HG02870 (cell line): ENCODE results near the gene POU1F1.
"Not testable (repeated sequence)": the region's sequence is repeated elsewhere in the genome, so short reads cannot be mapped to it uniquely, and the experiment has no call there.

ENCODE experiments used
- ATAC-seq: cut with Tn5 transposase; IDR thresholded peaks from one replicate; pipeline ENCODE4 v1.9.1; 2021; ENCODE audit warnings: mild to moderate bottlenecking, moderate library complexity; ENCODE audit not compliant: unreplicated experiment

Gene POU1F1, protein sequence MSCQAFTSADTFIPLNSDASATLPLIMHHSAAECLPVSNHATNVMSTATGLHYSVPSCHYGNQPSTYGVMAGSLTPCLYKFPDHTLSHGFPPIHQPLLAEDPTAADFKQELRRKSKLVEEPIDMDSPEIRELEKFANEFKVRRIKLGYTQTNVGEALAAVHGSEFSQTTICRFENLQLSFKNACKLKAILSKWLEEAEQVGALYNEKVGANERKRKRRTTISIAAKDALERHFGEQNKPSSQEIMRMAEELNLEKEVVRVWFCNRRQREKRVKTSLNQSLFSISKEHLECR

DNA sequence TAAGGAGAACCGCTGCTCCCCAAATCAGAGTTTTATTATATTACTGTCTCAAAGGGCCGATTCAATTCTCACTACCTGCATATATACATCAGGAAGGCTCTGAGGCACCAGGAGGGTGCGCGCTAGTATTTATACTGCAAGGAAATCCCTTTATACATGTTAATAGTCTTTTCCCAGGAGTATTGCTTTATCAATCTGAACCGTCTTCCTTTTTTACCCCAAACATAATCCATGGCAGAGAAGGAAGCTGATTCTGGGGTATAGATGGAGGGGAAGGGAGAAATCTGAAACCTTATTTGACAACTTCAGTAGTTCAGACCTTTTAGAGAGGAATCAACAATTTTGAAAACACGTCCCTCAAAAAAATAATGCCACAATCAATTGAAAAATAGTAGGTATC, at the start of gene POU1F1:
TSS of gene POU1F1 (minus strand) at position 101 of the 400 bp plus-strand sequence. CDS start 122 bp downstream, outside the sequence.
- no peak for ATAC-seq

DNA sequence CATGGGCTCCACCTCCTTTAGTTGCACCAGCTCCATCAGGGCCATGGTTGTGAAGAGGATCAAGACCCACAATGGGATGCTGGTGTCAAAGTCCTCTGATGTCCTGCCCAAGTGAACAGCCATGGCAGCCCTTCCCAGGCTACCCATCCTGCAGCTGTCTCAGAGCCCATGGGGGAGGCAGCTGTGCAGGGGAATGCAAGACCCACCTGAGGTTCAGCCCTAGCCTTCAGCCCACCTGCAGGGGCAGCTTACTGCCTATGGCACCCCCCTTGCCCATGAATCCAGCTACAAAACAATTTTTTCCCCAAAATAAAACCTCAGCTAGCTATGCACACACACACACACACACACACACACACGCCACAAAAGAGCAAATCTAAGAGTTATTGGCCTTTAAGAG, 48.2 kb upstream of the POU1F1 start:
- ATAC-seq = no peak

DNA sequence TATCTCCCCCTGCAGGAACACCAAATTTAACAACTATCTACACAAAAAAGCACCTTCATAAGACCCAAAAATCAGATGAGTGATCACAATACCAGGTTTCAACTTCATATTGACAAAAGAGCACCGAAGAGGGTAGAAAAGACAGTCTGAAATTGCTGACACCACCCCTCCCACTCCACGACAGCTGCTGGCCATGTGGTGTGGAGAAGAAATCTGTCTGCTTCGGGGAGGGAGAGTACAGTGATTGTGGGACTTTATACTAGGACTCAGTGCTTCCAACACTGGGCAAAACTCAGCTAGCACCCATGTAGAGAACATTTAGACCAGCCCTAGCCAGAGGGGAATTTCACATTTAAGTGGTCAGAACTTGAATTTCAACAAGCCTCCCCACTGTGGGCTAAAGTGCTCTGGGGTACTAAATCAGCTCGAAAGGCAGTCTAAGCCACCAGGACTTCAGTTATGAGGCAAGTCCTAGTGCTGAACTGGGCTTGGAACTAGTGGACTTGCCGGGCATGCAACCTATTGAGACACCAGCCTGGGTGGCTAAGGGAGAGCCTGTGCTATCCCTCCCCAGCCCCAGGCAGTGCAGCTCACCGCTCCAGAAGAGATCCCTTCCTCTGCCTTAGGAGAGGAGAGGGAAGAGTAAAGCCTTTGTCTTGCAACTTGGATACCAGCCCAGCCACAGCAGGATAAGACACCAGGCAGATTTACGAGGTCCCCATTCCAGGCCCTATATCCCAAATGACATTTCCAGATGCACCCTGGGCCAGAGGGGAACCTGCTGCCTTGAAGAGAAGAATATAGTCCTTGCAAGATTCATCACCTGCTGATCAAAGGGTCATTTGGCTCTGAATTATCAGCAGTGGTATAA, 44.6 kb upstream of the POU1F1 start:
- no peak for ATAC-seq

DNA sequence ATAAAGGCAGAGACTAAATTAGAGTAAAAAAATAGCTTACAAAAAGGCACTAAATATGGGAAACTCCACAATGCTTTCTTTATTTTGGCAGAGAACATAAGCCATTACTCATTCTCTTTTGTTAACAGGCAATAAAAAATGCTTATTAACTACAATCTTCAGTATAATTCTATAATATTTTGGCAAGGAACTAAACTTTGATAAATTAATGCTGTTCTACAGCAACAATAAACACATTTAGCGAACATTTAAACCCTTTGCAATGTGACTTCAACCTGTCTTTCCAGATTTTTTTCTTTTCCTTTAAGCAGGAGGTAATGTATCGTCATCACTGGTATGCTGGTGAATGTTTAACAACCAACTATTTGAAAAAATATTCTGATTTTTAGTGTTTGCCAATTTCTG, 42.2 kb upstream of the POU1F1 start:
- ATAC-seq = no peak

DNA sequence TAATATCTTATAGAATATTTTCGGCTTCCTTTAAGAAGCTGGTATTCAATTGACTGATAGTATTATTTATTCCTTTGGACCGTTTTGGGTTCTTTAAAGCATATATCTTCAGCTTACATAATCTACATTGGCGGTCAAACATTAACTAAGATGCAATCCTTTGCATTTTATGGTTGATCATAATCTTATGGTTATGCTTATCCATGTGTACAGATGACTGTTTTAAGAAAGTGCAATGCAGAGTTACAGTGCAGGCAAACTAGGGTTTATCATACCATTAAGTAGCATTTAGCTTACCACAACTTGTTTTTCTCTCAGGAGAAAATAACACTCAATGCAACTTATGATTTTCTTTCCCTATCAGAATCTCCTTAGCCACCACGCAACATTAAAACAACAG, 41.4 kb upstream of the POU1F1 start:
- no peak for ATAC-seq

DNA sequence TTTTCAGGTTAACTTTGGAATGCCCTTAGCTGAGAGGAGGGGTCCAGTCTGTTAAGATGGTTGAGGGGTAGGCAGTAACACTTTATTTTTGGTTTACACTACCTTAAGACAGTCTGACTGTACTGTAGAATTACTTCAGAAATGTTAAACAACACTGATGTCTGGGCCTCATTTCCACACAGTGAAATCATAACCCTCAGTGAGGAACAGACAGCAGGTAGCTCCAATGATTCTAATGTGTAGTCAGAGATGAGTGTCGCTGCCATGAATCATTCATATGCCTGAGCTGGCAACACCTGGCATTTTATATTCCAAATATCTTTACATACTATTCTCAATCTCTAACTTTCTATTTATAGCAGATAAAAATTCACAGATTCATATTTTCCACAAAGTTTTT, 37.3 kb upstream of the POU1F1 start:
- no peak for ATAC-seq

DNA sequence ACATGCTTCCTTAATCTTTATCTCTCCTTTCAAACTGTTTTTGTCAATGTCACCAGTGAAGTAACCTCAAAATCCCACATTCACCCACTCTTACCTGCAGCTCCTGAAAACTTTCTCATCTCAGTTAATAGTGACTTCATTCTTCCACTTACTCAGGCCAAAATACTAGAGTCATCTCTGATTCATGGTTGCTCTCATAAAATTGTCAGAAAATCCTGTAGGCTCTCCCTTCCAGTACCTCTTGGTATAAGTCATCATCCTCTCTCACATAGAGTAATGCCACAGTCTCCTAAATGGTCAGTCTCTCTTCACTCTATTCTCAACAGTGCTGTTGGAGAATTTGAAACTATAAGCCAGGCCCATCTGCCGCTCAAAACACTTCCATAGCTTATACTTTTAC, 34.9 kb upstream of the POU1F1 start:
- no peak for ATAC-seq

DNA sequence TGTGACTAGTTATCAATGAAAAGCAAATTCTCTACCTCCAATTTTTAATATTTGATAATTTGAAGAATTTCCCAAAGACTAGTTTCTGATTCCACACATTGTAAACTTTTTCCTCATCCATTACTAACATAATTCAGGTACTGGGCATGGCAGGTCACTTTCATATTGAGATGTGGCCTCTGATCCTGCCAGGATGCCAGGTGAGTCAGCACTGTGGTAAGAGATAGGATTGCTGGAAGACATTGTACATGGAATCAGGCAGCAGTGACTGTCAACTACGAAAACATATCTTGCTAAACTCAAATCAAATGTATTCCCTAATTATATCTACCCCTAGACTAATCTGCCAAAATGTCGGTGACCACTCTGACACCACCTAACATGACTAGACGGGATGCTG, 33.2 kb upstream of the POU1F1 start:
- ATAC-seq = no peak

DNA sequence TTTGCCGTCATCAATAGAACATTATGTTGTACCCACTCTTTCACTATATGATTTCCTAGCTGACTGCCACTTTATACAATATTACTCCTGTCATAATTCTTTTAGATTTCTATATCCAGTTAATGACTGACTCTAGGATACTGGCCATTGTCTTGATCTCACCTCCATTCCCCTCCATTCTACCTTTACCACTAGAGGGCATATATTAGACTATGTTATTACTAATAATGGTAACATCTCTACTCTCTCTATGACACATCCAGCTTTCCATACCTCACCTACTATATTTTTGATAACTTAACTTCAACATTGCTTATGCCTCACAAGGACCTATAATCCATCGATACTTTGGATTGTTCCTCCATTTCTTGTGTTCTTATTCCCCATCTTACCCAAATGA, 31.4 kb upstream of the POU1F1 start:
- ATAC-seq = peak; percentile 90

DNA sequence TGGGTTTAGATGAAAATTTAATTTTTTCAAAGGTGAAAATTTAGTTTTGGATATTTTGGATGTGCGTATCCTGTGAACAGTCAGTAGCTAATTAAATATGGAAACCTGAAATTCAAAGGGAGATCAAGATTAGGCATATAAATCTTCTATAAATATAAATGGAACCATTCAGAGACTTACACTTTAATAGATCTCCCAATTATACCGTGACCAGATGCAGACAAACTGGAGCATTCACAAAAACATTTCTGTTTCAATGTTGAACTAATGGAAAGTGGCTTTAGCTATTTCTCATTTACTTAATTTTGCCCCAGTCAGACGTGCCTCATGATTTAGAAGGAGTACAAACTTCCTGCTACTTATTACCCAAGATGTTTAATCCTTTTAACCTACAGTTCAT, 29.1 kb upstream of the POU1F1 start:
- ATAC-seq = no peak

DNA sequence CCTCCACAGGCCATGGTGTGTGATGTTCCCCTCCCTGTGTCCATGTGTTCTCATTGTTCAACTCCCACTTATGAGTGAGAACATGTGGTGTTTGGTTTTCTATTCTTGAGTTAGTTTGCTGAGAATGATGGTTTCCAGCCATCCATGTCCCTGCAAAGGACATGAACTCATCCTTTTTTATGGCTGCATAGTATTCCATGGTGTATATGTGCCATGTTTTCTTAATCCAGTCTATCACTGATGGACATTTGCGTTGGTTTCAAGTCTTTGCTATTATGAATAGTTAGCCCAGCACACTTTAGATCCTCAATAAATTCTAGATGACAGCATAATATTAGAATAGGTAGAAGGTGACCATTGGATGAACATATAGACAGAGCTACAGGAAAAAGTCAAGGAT, 28.6 kb upstream of the POU1F1 start:
- not testable (repeated sequence) for ATAC-seq

DNA sequence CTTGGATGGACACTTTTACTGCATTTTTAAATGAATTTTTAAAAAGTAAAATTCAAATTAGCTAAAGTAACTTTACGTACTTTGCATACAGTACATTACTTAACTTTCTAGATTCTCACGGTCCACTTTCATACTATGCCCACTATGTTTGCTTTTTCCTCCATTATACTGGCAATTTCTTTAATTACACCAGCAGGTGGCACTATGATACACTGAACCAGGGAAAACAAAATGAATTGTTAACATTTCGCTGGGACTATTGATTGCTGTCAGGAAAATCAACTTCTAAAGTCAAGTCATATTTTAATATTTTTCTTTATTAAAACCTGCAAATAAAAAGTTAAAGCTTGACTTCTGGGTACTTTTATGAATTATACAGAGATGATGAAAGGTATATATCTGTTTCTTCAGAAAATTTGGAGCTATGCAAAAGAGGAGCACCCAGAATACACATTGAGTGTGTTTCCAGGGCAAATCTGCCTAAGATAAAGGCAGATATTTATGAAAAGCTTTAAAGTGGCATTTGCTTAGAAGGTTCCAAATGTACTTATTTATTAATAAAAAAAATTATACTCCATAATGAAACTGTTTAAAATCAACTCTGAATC, 21.8 kb upstream of the POU1F1 start:
- peak; percentile 87 for ATAC-seq

DNA sequence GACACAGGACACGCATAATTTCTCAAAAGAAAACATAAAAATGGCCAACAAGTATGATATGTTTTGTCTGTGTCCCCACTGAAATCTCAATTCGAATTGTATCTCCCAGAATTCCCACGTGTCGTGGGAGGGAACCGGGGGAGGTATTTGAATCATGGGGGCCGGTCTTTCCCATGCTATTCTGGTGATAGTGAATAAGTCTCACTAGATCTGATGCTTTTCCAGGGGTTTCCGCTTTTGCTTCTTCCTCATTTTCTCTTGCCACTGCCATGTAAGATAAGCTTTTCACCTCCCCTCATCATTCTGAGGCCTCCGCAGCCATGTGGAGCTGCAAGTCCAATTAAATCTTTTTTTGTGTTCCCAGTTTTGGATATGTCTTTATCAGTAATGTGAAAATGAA, 12.1 kb upstream of the POU1F1 start:
- no peak for ATAC-seq

DNA sequence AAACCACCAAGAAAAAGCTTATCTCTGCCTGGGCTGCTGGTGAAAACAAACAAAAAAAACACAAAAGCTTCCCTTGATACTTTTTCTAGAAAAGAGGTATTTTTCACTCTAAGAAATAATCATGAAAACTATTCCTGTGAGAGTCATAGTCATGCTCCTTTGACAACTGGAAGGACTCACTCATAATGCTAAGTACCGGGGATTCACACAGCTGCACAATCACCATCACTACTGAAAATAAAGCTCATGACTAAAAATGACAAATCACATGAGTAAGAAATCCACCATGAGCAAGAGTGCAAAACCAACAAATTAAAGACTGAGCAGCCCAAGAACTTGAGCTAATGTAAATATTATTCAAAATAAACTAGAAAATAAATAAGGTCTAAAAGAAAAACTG, 10.6 kb upstream of the POU1F1 start:
- peak; percentile 98 for ATAC-seq

DNA sequence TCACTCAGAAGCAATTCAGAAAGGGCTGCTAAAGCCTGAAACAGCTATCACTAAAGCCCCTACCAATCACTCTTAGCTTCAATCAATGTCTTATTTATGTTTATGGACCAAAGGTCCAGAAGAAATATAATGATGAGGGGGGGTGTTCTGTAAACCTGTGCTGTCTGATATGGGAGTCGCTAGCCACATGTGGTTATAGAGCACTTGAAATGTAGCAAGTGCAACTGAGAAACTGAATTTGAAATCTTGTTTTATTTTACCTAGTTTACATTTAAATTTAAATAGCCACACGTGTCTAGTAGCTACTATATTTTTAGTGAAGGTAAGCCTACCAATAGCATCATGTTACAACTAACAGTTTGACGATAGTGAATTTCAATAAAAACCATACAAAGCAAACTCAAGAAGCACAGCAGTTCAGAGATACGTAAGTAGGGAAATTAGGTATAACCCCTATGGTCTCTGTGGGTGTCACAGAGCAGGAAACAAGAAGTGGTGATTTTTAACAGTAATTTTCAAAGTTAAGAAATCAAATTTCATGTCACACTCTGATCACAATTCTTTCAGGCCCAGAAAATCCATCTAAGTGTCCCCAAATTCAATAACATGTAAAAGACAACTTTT, 3.6 kb downstream of the POU1F1 start:
- ATAC-seq = peak; percentile 97

DNA sequence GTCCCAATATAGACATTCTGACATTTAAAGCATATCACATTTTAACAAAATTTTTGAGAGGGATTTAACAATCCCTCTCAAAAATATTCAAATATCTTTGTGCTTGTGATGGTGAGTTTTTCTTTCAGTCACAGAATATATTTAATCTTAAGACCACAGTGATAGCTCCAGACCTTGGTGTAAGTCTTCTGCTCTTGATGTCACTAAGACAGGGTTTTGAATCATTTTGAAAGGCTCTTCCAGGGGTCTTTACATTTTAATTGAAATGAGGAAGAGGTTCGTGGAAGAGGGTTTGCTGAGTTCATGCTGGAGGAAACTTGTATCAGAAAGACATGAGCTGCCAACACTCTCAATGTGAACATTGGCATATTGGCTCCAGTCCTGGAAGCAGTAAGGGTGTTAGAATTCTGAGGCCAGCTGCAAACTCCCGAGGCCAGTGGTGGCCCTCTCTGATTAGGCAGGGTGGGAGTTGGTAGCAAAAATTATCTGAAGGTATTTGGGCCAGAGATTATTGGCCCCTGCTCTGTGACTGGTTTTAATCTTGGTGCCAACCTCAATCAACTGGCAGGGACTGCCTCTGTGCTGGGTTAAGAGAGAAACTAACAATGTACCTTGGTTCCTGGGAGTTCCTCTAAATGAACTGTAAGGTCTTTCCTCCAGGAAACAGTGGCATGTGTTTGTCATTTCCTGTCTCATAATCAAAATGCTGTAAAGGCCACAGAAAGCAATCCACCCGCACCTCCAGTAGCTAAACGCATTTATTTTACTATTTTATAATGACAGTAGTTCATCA, 5.3 kb downstream of the POU1F1 start:
- no peak for ATAC-seq

DNA sequence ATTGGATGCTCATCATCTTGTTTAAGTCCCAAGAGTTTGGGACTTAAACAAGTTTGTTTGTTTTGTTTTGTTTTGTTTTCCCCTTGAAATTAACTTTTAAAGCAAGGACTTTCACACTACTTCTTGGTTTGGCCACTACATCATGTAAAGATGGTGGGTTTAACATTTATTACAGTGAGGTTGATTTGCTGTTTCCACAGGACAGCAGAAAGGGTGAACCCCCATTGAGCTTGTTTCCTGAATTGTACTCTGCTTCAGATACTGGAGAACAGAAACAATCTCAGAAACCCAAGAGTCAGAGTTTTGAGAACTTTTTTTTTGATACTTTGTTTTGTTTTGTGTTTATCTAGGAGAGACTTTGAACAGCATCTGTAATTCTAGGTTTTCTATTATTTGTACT, 6.7 kb downstream of the POU1F1 start:
- no peak for ATAC-seq

DNA sequence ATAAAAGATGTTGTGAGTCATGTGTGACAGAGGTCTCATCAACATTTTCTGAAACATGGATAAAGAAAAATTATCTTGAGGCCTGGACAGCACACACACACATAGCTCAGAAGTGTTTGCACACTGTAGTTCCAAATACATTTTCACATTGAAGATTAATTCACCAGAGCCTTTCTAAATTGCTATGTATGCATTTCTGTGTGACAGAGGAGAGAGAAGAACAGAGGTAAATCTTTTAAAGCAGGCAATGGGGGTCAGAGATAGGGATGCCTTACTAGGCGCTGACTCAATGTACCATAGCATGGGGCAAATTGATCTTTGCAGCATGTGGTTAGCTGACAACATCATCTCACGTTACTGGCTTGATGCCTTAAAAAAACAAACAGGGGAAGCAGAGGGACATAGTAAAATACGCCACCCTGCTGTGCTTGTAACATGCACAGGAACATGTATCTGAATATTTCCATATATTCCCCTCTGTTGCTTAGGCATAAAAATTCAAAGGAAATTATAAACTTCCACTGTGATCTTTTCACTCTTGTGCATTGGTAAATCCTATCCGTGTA, 7.7 kb downstream of the POU1F1 start:
- no peak for ATAC-seq

DNA sequence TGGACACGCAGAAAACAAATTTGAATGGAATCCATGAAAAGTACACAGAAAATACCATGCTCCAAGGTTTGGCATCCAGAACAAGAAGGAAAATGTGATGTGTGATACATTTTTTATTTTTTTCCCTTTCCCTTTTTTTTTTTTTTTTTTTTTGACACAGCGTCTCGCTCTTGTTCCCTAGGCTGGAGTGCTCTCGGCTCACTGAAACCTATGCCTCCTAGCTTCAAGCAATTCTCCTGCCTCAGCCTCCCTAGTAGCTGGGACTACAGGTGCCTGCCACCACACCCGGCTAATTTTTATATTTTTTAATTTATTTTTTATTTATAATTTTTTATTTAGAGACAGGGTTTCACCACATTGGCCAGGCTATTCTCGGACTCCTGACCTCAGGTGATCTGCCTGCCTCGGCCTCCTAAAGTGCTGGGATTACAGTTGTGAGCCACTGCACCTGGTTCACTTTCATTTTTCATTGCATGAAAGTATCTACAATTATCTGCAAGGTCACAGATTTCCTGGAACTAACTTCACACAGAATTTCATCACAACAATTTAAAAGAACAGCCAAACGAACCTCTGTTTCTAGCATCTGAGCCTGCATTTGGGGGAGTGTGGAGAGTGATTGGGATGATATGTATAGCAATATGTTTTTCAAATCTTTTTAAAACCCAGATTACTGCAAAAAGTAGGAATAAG, 8.3 kb downstream of the POU1F1 start:
- ATAC-seq = no peak

DNA sequence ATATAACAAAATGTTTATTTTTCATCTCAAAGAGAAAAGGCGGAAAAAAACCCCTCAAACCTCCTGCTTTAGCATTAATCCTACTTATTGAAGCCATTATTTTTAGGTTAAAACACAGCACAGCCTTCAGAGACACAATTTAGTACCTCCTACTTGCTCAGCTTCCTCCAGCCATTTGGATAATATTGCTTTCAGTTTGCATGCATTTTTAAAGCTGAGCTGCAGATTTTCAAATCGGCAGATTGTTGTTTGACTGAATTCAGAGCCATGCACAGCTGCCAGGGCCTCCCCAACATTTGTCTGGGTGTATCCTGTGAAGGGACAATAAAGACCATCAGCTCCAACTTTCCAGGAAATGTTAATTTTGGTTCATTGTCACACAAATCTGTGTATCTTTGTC, 14.5 kb downstream of the POU1F1 start:
- ATAC-seq = no peak
